ENCODE results near the gene CCER1. TPM values are rescaled to one million over a fixed set of nuclear protein-coding genes. Genes with fewer than 3 reads are reported as not detected.

Gene CCER1
- total RNA-seq, 1 donor from 2014 or later = not detected

DNA sequence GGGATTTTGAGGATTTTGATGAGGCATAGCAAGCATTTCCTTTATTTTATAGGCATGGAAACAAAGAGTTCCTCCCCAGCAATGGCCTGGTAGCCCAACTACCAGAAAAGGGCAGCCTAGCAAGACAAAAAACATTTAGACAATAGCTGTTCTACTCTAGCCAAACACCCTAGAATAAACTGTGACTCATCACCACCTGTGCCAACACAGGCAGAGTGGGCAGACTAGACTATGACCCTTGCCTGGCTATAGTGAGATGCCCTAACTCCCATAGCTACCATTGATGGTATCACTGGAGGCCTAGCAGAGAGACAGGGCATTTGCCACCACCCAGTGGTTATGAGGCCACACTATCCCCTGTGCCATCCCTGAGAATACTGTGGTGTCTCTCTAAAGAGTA, 15.5 kb upstream of the CCER1 start:
- Mint-ChIP-seq H3K27me3 (ENCODE audit: insufficient read depth, low read depth) (no peaks in the 10 kb centered on the region), H3K4me1 (no peaks in the 10 kb centered on the region), H3K27ac (no peak overlapping the region), H3K9me3 (no peaks in the 10 kb centered on the region), H3K36me3 (no peaks in the 10 kb centered on the region), H3K4me3 (no peak overlapping the region)
- Histone ChIP-seq H2AFZ (replicated peaks) (no peak overlapping the region), H3K27me3 (no peaks in the 10 kb centered on the region), H3K79me2 (ENCODE audit: low read depth) (no peaks in the 10 kb centered on the region), H3K27ac (no peak overlapping the region), H3K9ac (no peak overlapping the region), H3K4me2 (no peak overlapping the region), H3K36me3 (no peaks in the 10 kb centered on the region), H4K20me1 (ENCODE audit: low read depth) (no peaks in the 10 kb centered on the region), H3K4me3 (no peak overlapping the region), H3K9me3 (ENCODE audit: low read depth) (no peaks in the 10 kb centered on the region), H3F3A (ENCODE audit: low read depth) (no peaks in the 10 kb centered on the region), H3K4me1 (no peaks in the 10 kb centered on the region)
- no peak for DNase-seq (ENCODE audit: low spot score)
- TF ChIP-seq EZH2phosphoT487 (IDR thresholded peaks at IDR 0.05) (no peak), EZH2 (IDR thresholded peaks at IDR 0.05) (no peak)
- TF ChIP-seq, protein P1, sequence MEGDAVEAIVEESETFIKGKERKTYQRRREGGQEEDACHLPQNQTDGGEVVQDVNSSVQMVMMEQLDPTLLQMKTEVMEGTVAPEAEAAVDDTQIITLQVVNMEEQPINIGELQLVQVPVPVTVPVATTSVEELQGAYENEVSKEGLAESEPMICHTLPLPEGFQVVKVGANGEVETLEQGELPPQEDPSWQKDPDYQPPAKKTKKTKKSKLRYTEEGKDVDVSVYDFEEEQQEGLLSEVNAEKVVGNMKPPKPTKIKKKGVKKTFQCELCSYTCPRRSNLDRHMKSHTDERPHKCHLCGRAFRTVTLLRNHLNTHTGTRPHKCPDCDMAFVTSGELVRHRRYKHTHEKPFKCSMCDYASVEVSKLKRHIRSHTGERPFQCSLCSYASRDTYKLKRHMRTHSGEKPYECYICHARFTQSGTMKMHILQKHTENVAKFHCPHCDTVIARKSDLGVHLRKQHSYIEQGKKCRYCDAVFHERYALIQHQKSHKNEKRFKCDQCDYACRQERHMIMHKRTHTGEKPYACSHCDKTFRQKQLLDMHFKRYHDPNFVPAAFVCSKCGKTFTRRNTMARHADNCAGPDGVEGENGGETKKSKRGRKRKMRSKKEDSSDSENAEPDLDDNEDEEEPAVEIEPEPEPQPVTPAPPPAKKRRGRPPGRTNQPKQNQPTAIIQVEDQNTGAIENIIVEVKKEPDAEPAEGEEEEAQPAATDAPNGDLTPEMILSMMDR (IDR thresholded peaks at IDR 0.05) = no peak

DNA sequence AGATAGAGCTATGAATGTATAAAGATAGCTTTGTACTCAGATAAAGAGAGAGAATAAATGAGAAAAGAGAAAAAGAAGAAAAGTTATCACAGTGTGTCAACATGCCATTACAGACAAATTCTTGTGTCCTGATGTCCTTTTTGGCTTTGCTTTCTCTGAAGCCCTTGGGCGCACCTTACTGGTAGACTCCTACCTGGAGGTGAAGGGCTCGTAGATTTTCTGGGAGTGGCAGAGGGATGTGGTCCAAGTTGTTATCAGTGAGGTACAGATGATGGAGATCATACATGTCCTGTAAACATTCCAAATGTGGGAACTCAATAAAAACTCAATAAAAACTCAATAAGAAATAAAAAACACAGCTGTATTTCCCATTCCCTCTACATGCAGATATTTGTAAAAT, 14.9 kb upstream of the CCER1 start:
- TF ChIP-seq EZH2 (IDR thresholded peaks at IDR 0.05) (no peak), EZH2phosphoT487 (IDR thresholded peaks at IDR 0.05) (no peak)
- TF ChIP-seq, protein P1 (IDR thresholded peaks at IDR 0.05) = no peak
- H3K27ac Mint-ChIP-seq = no peak overlapping the region
- H3K36me3 ChIP-seq = no peaks in the 10 kb centered on the region
- H3K9me3 ChIP-seq (ENCODE audit: low read depth) = no peaks in the 10 kb centered on the region
- H3K4me1 Mint-ChIP-seq = no peaks in the 10 kb centered on the region
- H3K36me3 Mint-ChIP-seq = no peaks in the 10 kb centered on the region
- no peak overlapping the region for H3K4me3 Mint-ChIP-seq
- no peak overlapping the region for H3K4me3 ChIP-seq
- H3K79me2 ChIP-seq (ENCODE audit: low read depth) = no peaks in the 10 kb centered on the region
- no peaks in the 10 kb centered on the region for H3K9me3 Mint-ChIP-seq
- no peak for DNase-seq (ENCODE audit: low spot score)
- no peaks in the 10 kb centered on the region for H3K27me3 Mint-ChIP-seq (ENCODE audit: insufficient read depth, low read depth)
- no peaks in the 10 kb centered on the region for H3F3A ChIP-seq (ENCODE audit: low read depth)
- no peak overlapping the region for H3K27ac ChIP-seq
- H3K27me3 ChIP-seq = no peaks in the 10 kb centered on the region
- no peak overlapping the region for H3K4me2 ChIP-seq
- H3K9ac ChIP-seq = no peak overlapping the region
- H4K20me1 ChIP-seq (ENCODE audit: low read depth) = no peaks in the 10 kb centered on the region
- no peaks in the 10 kb centered on the region for H3K4me1 ChIP-seq
- H2AFZ ChIP-seq (replicated peaks) = no peak overlapping the region

DNA sequence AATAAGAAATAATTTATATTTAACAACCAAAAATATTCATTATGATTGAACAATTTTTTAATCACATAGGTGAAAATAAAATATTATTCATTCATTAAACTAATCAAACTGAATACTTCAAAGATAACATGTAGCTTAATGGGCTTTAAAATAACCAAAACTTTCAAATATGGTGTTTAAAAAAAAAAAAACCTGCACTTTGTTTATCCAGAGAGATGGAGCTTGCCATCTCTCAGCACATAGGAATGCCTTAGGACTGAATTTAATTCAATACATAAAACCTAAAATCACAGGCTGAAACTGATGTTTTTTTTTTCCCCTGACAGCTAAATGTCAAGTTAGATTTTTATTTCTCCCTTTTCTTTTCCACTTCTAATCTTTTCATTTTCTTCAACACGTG, 14.4 kb upstream of the CCER1 start:
- H3K4me1 Mint-ChIP-seq = no peaks in the 10 kb centered on the region
- H3K36me3 ChIP-seq = no peaks in the 10 kb centered on the region
- TF ChIP-seq EZH2 (IDR thresholded peaks at IDR 0.05) (no peak), EZH2phosphoT487 (IDR thresholded peaks at IDR 0.05) (no peak)
- TF ChIP-seq, protein P1 (IDR thresholded peaks at IDR 0.05) = no peak
- no peak overlapping the region for H3K27ac ChIP-seq
- H3F3A ChIP-seq (ENCODE audit: low read depth) = no peaks in the 10 kb centered on the region
- H4K20me1 ChIP-seq (ENCODE audit: low read depth) = no peaks in the 10 kb centered on the region
- H3K4me2 ChIP-seq = no peak overlapping the region
- H3K4me1 ChIP-seq = no peaks in the 10 kb centered on the region
- no peak overlapping the region for H3K27ac Mint-ChIP-seq
- H3K79me2 ChIP-seq (ENCODE audit: low read depth) = no peaks in the 10 kb centered on the region
- no peaks in the 10 kb centered on the region for H3K27me3 Mint-ChIP-seq (ENCODE audit: insufficient read depth, low read depth)
- H3K27me3 ChIP-seq = no peaks in the 10 kb centered on the region
- H3K4me3 ChIP-seq = no peak overlapping the region
- no peak overlapping the region for H3K4me3 Mint-ChIP-seq
- no peaks in the 10 kb centered on the region for H3K9me3 ChIP-seq (ENCODE audit: low read depth)
- H3K9ac ChIP-seq = no peak overlapping the region
- H3K9me3 Mint-ChIP-seq = peaks cover 3% of the 10 kb centered on the region
- H3K36me3 Mint-ChIP-seq = no peaks in the 10 kb centered on the region
- no peak for DNase-seq (ENCODE audit: low spot score)
- no peak overlapping the region for H2AFZ ChIP-seq (replicated peaks)
